Vagina (tissue), 2 donors: Measurements from ENCODE around the gene CYREN.

ENCODE experiments used
- CTCF ChIP-seq, 3 experiments: fragments of 450-650 bp in 2 of 3; fragments of 200-600 bp in 1 of 3; sonication (generic) in 1 of 3; IDR thresholded peaks; one replicate each; pipeline ENCODE4 v1.5.1; 2017 to 2019; ENCODE audit warnings: antibody characterized with exemption in 3 of 3, mild to moderate bottlenecking in 2 of 3, moderate library complexity in 2 of 3
- POLR2AphosphoS5 ChIP-seq, 2 donors: sonication (generic); formaldehyde crosslinking; IDR thresholded peaks; one replicate each; pipeline ENCODE4 v1.9.0; 2017; ENCODE audit warnings: antibody characterized with exemption in 2 of 2, mild to moderate bottlenecking in 2 of 2, low read depth in 1 of 2; ENCODE audit not compliant: insufficient read depth in 1 of 2

- no peak for TF ChIP-seq CTCF (IDR thresholded peaks at IDR 0.05)
- TF ChIP-seq POLR2AphosphoS5 (IDR thresholded peaks at IDR 0.05; ENCODE audit: insufficient read depth in 1 of 2, low read depth in 1 of 2): no peak
Observed at GRCh38 chr7:135129579-135129978, 40.9 kb downstream of the CYREN start.
